Heart left ventricle (tissue), 16 donors: Measurements from ENCODE around the gene GPR85. TPM values are rescaled to one million over a fixed set of nuclear protein-coding genes. Genes with fewer than 3 reads are reported as not detected.
"Not testable (repeated sequence)": the region's sequence is repeated elsewhere in the genome, so short reads cannot be mapped to it uniquely, and the experiment has no call there.

Source experiments
- ATAC-seq, 4 donors: fragments of 200-7000 bp; cut with Tn5 transposase; one replicate each; pipeline ENCODE4 v1.9.1; 2020 to 2022; ENCODE audit warnings: moderate library complexity in 4 of 4, mild to moderate bottlenecking in 3 of 4, moderate number of reproducible peaks in 1 of 4
- DNase-seq, 5 donors: peaks; one replicate each; pipeline ENCODE4 v3.0.0-alpha.2; 2020
- H3K27ac ChIP-seq, 12 donors: fragments of 200-600 bp; sonication (generic) in 4 of 12; one replicate each; pipeline versions ENCODE4 v1.5.0 to v1.8.0; 2016 to 2022; ENCODE audit warnings: mild to moderate bottlenecking in 2 of 12
- H3K27me3 ChIP-seq, 9 donors: fragments of 200-600 bp; sonication (generic) in 2 of 9; one replicate each; pipeline versions ENCODE4 v1.5.1 to v1.8.0; 2016 to 2022; ENCODE audit warnings: mild to moderate bottlenecking in 3 of 9
- H3K36me3 ChIP-seq, 9 donors: fragments of 200-600 bp; sonication (generic) in 2 of 9; one replicate each; pipeline versions ENCODE4 v1.5.0 to v1.8.0; 2018 to 2022; ENCODE audit warnings: mild to moderate bottlenecking in 2 of 9
- H3K4me1 ChIP-seq, 12 donors: fragments of 200-600 bp; sonication (generic) in 4 of 12; one replicate each; pipeline versions ENCODE4 v1.5.0 to v1.8.0; 2016 to 2022; ENCODE audit warnings: mild to moderate bottlenecking in 3 of 12
- H3K4me3 ChIP-seq, 12 donors: fragments of 200-600 bp; sonication (generic) in 4 of 12; one replicate each; pipeline versions ENCODE4 v1.5.0 to v1.8.0; 2017 to 2022; ENCODE audit warnings: mild to moderate bottlenecking in 9 of 12, moderate library complexity in 4 of 12
- H3K9me3 ChIP-seq, 12 donors: fragments of 200-600 bp; sonication (generic) in 4 of 12; one replicate each; pipeline versions ENCODE4 v1.5.0 to v1.8.0; 2016 to 2022; ENCODE audit warnings: mild to moderate bottlenecking in 1 of 12
- POLR2A ChIP-seq, 2 donors: fragments of 450-650 bp; IDR thresholded peaks; one replicate each; pipeline ENCODE4 v1.6.1; 2017; ENCODE audit warnings: antibody characterized with exemption in 2 of 2, mild to moderate bottlenecking in 2 of 2, moderate library complexity in 2 of 2
- WGBS, 4 donors: extraction: QIAGEN DNeasy Blood & Tissue Kit in 2 of 4; methylation state at CpG; one replicate each; pipeline versions ENCODE4 v1.1.5 to v1.1.7; 2013 to 2018; 5-methylcytosine and 5-hydroxymethylcytosine counted together
- intact Hi-C, 10 donors: fragments of 100-400 bp; cut with DNase I; formaldehyde crosslinking; loops; one replicate each; pipeline versions ENCODE4 v1.11.1 to v1.14.2; 2022
- polyA plus RNA-seq, 2 donors: library from polyadenylated mRNA; stranded (reverse); fragments of 200-250 nt; gene quantifications; one replicate each; pipeline ENCODE4 v1.2.3, GENCODE V29; 2013
- total RNA-seq, 9 donors: library from RNA; depleted of rRNA in 2 of 9; stranded (reverse); fragments of >200 nt in 2 of 9; fragmentation: NEBNext Ultra II Directional in 3 of 9; extraction: Animal tissue kit (Norgen Biotek cat#: 25700) in 3 of 9; gene quantifications; one replicate each; pipeline versions ENCODE4 v1.1.0 to v1.2.4, GENCODE V29; 2016 to 2023
- TF ChIP-seq, protein P1 (sequence below), 12 donors: fragments of 200-600 bp; sonication (generic) in 4 of 12; IDR thresholded peaks; one replicate each; pipeline versions ENCODE4 v1.5.0 to v1.8.0; 2018 to 2022; ENCODE audit warnings: antibody characterized with exemption in 12 of 12, mild to moderate bottlenecking in 5 of 12
- donor health status: ischemic (EF 13 %, LVEDD 7.1; RV severe dilation, severe dysfunction).
- donor health status: healthy with polysubstance abuse.
- donor health status: DM: no; HTN: yes; CAD: no.
- donor health status: DM: no; HTN: no; CAD: no.
- donor health status: ischemic (EF 25% LVEDD 6.9; RV normal size, moderate dysfunction).
- donor health status: ischemic (EF 25% LVEDD 5.7; RV mildly dilated, moderate dysfunction).
- donor health status: healthy.
- donor health status: DM: yes; HTN: yes; CAD: no.
- donor health status: ischemic (EF 35%, LVEDD 5.7; RV mildly dilated, moderate dysfunction).
- donor health status: nonischemic (EF 11% LVEDD 7.7; RV severe dilation, severe dysfunction).
- donor health status: DM: yes; HTN: yes; CAD: no.
- donor health status: PGD.
- donor health status: ischemic (EF 29% LVEDD 5.4; RV normal size, mild dysfunction).
- donor health status: nonischemic (EF 23%, LVEDD 6.1; RV moderate dilation, normal function).

Gene GPR85
- total and polyA plus RNA-seq, 11 donors, result 0.16 to 4.5 (median 1.1) TPM; not detected in 1

DNA sequence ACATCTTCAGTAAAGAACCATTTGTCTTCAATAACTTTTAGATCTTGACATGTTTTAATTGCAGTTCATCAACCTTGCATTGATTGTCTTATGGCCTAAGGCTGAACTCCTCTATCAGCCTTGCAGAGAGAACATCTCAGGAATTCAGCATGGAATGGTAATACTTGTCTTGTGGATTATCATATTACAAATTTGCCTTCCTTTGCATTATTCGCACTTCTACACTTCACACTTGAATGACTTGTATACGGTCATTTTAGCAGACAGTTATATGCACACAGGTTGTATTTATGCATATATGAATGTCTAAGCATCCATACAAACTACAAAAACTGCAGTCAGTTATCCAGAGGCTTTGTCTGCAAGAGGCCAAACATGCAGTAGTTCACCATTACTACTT is 31.7 kb downstream of the GPR85 start:
- DNase-seq (no peak), ATAC-seq (no peak)
- no peak overlapping the region for H3K4me3 ChIP-seq
- intact Hi-C loops, result no loop called here
- H3K9me3 ChIP-seq, result peaks cover 0 to 6% (median 0%) of the 10 kb centered on the region in 12 donors
- H3K27me3 ChIP-seq, result no peaks in the 10 kb centered on the region
- H3K27ac ChIP-seq, result no peak overlapping the region
- H3K36me3 ChIP-seq, result no peaks in the 10 kb centered on the region
- TF ChIP-seq, protein P1, sequence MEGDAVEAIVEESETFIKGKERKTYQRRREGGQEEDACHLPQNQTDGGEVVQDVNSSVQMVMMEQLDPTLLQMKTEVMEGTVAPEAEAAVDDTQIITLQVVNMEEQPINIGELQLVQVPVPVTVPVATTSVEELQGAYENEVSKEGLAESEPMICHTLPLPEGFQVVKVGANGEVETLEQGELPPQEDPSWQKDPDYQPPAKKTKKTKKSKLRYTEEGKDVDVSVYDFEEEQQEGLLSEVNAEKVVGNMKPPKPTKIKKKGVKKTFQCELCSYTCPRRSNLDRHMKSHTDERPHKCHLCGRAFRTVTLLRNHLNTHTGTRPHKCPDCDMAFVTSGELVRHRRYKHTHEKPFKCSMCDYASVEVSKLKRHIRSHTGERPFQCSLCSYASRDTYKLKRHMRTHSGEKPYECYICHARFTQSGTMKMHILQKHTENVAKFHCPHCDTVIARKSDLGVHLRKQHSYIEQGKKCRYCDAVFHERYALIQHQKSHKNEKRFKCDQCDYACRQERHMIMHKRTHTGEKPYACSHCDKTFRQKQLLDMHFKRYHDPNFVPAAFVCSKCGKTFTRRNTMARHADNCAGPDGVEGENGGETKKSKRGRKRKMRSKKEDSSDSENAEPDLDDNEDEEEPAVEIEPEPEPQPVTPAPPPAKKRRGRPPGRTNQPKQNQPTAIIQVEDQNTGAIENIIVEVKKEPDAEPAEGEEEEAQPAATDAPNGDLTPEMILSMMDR (IDR thresholded peaks at IDR 0.05), result no peak
- WGBS, 4 donors, result 45 to 67% (median 47%) methylated on average over 2 of the region's 2 CpGs
- no peaks in the 10 kb centered on the region for H3K4me1 ChIP-seq

DNA sequence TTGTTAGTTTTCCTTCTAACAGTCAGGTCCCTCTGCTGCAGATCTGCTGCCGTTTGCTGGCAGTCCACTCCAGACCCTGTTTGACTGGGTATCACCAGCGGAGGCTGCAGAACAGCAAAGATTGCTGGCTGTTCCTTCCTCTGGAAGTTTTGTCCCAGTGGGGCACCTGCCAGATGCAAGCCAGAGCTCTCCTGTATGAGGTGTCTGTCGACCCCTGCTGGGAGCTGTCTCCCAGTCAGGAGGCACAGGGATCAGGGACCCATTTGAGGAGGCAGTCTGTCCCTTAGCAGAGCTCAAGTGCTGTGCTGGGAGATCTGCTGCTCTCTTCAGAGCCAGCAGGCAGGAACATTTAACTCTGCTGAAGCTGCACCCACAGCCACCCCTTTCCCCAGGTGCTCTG is 32.4 kb downstream of the GPR85 start:
- ATAC-seq, intact Hi-C loops, H3K4me1 ChIP-seq: not testable (repeated sequence)

DNA sequence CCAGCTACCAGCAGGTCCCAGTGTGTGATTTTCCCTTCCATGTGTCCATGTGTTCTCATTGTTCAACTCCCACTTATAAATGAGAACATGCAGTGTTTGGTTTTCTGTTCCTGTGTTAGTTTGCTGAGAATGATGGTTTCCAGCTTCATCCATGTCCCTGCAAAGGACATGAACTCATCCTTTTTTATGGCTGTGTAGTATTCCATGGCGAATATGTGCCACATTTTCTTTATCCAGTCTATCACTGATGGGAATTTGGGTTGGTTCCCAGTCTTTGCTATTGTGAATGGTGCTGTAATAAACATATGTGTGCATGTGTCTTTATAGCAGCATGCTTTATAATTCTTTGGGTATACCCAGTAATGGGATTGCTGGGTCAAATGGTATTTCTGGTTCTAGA is 37.4 kb downstream of the GPR85 start:
- H3K36me3 ChIP-seq, H3K27ac ChIP-seq, H3K27me3 ChIP-seq, ATAC-seq, DNase-seq, intact Hi-C loops, H3K4me3 ChIP-seq, H3K4me1 ChIP-seq: not testable (repeated sequence)
- peaks cover 0 to 14% (median 0%) of the 10 kb centered on the region in 12 donors for H3K9me3 ChIP-seq
- 71 to 82% (median 78%) methylated on average over 1 of the region's 1 CpG for WGBS, 4 donors

More for the DNA sequence above, 32.4 kb downstream of the GPR85 start:
- H3K27ac ChIP-seq, H3K4me3 ChIP-seq, DNase-seq, H3K27me3 ChIP-seq, H3K36me3 ChIP-seq: not testable (repeated sequence)
- WGBS, 4 donors, result 66 to 78% (median 69%) methylated on average over 3 of the region's 3 CpGs
- peaks cover 0 to 11% (median 0%) of the 10 kb centered on the region in 12 donors for H3K9me3 ChIP-seq

DNA sequence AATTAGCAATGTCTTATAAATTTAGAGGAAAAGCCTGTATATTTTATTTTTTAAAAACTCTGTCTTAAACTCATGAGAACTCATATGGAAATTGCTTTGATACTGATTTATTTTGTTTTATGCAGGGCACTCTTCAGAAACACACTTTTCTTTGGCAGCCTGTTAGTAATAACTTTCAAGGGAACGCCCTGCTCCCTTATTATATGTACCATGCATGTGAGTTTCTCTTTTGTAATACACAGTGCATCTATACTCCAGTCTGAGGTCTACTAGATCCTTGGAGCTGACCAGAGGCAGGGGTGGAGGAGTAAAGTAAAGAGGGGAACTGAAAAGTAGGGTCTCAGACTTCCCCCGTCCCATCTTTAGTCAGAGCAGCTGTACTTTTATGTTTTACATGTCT is 40.2 kb downstream of the GPR85 start:
- TF ChIP-seq, protein P1 (IDR thresholded peaks at IDR 0.05), result no peak
- no peak for TF ChIP-seq POLR2A (IDR thresholded peaks at IDR 0.05)
- Histone ChIP-seq H3K27me3 (no peaks in the 10 kb centered on the region), H3K27ac (no peak overlapping the region), H3K36me3 (no peaks in the 10 kb centered on the region), H3K4me1 (no peaks in the 10 kb centered on the region), H3K9me3 (peaks cover 0 to 14% (median 0%) of the 10 kb centered on the region in 12 donors), H3K4me3 (no peak overlapping the region)
- ATAC-seq (no peak), DNase-seq (no peak)
- WGBS, 4 donors, result 42 to 82% (median 44%) methylated on average over 2 of the region's 2 CpGs
- intact Hi-C loops, result no loop called here

DNA sequence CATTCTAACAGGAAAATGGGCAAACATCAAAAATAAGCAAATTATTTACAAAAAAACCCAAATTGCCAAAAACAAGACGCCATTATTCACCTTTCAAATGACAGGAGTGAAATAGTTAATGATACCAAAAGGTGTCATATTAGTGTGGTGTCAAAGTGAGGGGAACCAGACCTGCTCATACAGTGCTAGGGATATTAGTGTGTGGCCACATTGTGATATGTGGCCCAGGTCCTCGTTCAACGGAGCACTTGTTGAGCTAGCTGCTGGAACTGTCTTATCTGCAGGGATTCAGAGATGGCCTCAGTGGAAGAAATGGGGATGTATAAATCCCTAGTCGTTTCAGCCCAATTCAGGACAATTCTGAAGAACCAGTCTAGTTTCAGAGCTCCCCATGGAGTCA is 41.2 kb downstream of the GPR85 start:
- TF ChIP-seq, protein P1 (IDR thresholded peaks at IDR 0.05), result no peak
- intact Hi-C loops, result no loop called here
- H3K27ac ChIP-seq, result no peak overlapping the region
- no peak overlapping the region for H3K4me3 ChIP-seq
- peaks cover 0 to 12% (median 0%) of the 10 kb centered on the region in 12 donors for H3K9me3 ChIP-seq
- no peaks in the 10 kb centered on the region for H3K36me3 ChIP-seq
- ATAC-seq, result no peak
- H3K4me1 ChIP-seq, result no peaks in the 10 kb centered on the region
- WGBS, 4 donors, result 13 to 31% (median 17%) methylated on average over 4 of the region's 4 CpGs
- H3K27me3 ChIP-seq, result no peaks in the 10 kb centered on the region
- DNase-seq, result no peak
